ENCODE data around the gene CCDC169.

CCDC169 gene

GRCh38 chr13:36244073-36244472 is 53.5 kb downstream of the CCDC169 start:
- no peak for DNase-seq (ENCODE audit: low read depth, low spot score)

- DNase-seq (ENCODE audit: low read depth, low spot score), result no peak
Observed at GRCh38 chr13:36242761-36243160, 54.9 kb downstream of the CCDC169 start.

- DNase-seq (ENCODE audit: low read depth, low spot score), result no peak
Observed at GRCh38 chr13:36231236-36231635, 66.4 kb downstream of the CCDC169 start.

- DNase-seq (ENCODE audit: low read depth, low spot score), result no peak
Observed at GRCh38 chr13:36224730-36225129, 72.9 kb downstream of the CCDC169 start.

- DNase-seq (ENCODE audit: low read depth, low spot score), result no peak
Observed at GRCh38 chr13:36219883-36220282, 77.7 kb downstream of the CCDC169 start.

- no peak for DNase-seq (ENCODE audit: low read depth, low spot score)
Observed at GRCh38 chr13:36217456-36217855, 80.2 kb downstream of the CCDC169 start.

GRCh38 chr13:36214163-36214921 is 83.3 kb downstream of the CCDC169 start, which contains the start of gene SOHLH2:
Gene SOHLH2, minus strand, starts transcription at chr13:36214556. Its CDS starts 30 bp downstream, at chr13:36214526.
- DNase-seq (ENCODE audit: low read depth, low spot score), result no peak

GRCh38 chr13:36212789-36213188 is 84.8 kb downstream of the CCDC169 start:
- no peak for DNase-seq (ENCODE audit: low read depth, low spot score)

- no peak for DNase-seq (ENCODE audit: low read depth, low spot score)
Observed at GRCh38 chr13:36211567-36211966, 86.0 kb downstream of the CCDC169 start.

- no peak for DNase-seq (ENCODE audit: low read depth, low spot score)
Observed at GRCh38 chr13:36210738-36211137, 86.9 kb downstream of the CCDC169 start.

GRCh38 chr13:36207672-36208071 is 89.9 kb downstream of the CCDC169 start:
- DNase-seq (ENCODE audit: low read depth, low spot score), result no peak

- no peak for DNase-seq (ENCODE audit: low read depth, low spot score)
Observed at GRCh38 chr13:36193151-36193855, 104.3 kb downstream of the CCDC169 start.

GRCh38 chr13:36192166-36192565 is 105.4 kb downstream of the CCDC169 start:
- no peak for DNase-seq (ENCODE audit: low read depth, low spot score)

- no peak for DNase-seq (ENCODE audit: low read depth, low spot score)
Observed at GRCh38 chr13:36190771-36191170, 106.8 kb downstream of the CCDC169 start.

- no peak for DNase-seq (ENCODE audit: low read depth, low spot score)
Observed at GRCh38 chr13:36188441-36188840, 109.2 kb downstream of the CCDC169 start.

GRCh38 chr13:36183901-36184300 is 113.7 kb downstream of the CCDC169 start:
- DNase-seq (ENCODE audit: low read depth, low spot score), result no peak
